Activated naive CD4-positive, alpha-beta T cell treated with anti-CD3 and anti-CD28 coated beads, Interleukin-2, amount 50 U/mL, for 16 hours (primary cell): ENCODE measurements around the gene PRL.

ENCODE experiments used
- DNase-seq: peaks from one replicate; pipeline ENCODE4 v3.0.0-alpha.2; 2020

Gene PRL

GRCh38 chr6:22296936-22297335 is at the start of gene PRL:
Gene PRL (minus strand): TSS chr6:22297036. CDS start chr6:22296982, 54 bp downstream.
- DNase-seq, result no peak

- no peak for DNase-seq
These were observed 47.0 kb upstream of the PRL start for GRCh38 chr6:22343864-22344263.

- no peak for DNase-seq
These were observed 37.9 kb upstream of the PRL start for GRCh38 chr6:22334778-22335177.

- DNase-seq, result no peak
These were observed 37.0 kb upstream of the PRL start for GRCh38 chr6:22333802-22334201.

- no peak for DNase-seq
These were observed 35.9 kb upstream of the PRL start for GRCh38 chr6:22332711-22333110.

- DNase-seq, result no peak
These were observed 35.4 kb upstream of the PRL start for GRCh38 chr6:22332216-22332615.

GRCh38 chr6:22330941-22331340 is 34.1 kb upstream of the PRL start:
- DNase-seq, result no peak

- no peak for DNase-seq
These were observed 31.6 kb upstream of the PRL start for GRCh38 chr6:22328474-22328873.

GRCh38 chr6:22327881-22328280 is 31.0 kb upstream of the PRL start:
- no peak for DNase-seq

- DNase-seq, result no peak
These were observed 29.7 kb upstream of the PRL start for GRCh38 chr6:22326500-22326899.

GRCh38 chr6:22325481-22325880 is 28.6 kb upstream of the PRL start:
- no peak for DNase-seq

GRCh38 chr6:22323848-22324247 is 27.0 kb upstream of the PRL start:
- no peak for DNase-seq

- no peak for DNase-seq
These were observed 25.5 kb upstream of the PRL start for GRCh38 chr6:22322103-22323030.

- no peak for DNase-seq
These were observed 23.9 kb upstream of the PRL start for GRCh38 chr6:22320750-22321149.

GRCh38 chr6:22318404-22318803 is 21.6 kb upstream of the PRL start:
- no peak for DNase-seq

GRCh38 chr6:22313796-22314195 is 17.0 kb upstream of the PRL start:
- DNase-seq, result no peak

GRCh38 chr6:22308939-22309338 is 12.1 kb upstream of the PRL start:
- no peak for DNase-seq

GRCh38 chr6:22306741-22307466 is 10.1 kb upstream of the PRL start:
- DNase-seq, result no peak

GRCh38 chr6:22302838-22303237 is 6.0 kb upstream of the PRL start:
- DNase-seq, result no peak

- DNase-seq, result no peak
These were observed 3.6 kb upstream of the PRL start for GRCh38 chr6:22300273-22300998.

- DNase-seq, result no peak
These were observed 1.6 kb upstream of the PRL start for GRCh38 chr6:22298475-22298890.

GRCh38 chr6:22296067-22296466 is 769 bp downstream of the PRL start:
- DNase-seq, result no peak

- no peak for DNase-seq
These were observed 1.7 kb downstream of the PRL start for GRCh38 chr6:22295145-22295544.
